Immature natural killer cell (primary cell): Measurements from ENCODE around the gene STX18. TPM values are rescaled to one million over a fixed set of nuclear protein-coding genes. Genes with fewer than 3 reads are reported as not detected.

Source experiments
- DNase-seq, 3 donors: peaks; one replicate each; pipeline ENCODE4 v3.0.0; 2022; ENCODE audit warnings: mixed read lengths in 1 of 3
- H3K27ac Mint-ChIP-seq, 6 donors: one replicate each; pipeline ENCODE4 v1.8.0; 2020; ENCODE audit warnings: mixed read lengths in 6 of 6, mild to moderate bottlenecking in 5 of 6, inconsistent platforms in 4 of 6, moderate library complexity in 3 of 6
- H3K27me3 Mint-ChIP-seq, 3 donors: one replicate each; pipeline ENCODE4 v1.8.0; 2020 to 2021; ENCODE audit warnings: low read depth in 3 of 3, mild to moderate bottlenecking in 3 of 3, mixed read lengths in 3 of 3, moderate library complexity in 3 of 3, inconsistent platforms in 1 of 3
- H3K36me3 Mint-ChIP-seq, 3 donors: one replicate each; pipeline ENCODE4 v1.8.0; 2020; ENCODE audit warnings: mixed read lengths in 3 of 3, inconsistent platforms in 2 of 3, mild to moderate bottlenecking in 2 of 3
- H3K4me1 Mint-ChIP-seq, 2 donors: one replicate each; pipeline ENCODE4 v1.8.0; 2020; ENCODE audit warnings: inconsistent platforms in 2 of 2, mild to moderate bottlenecking in 2 of 2, mixed read lengths in 2 of 2, moderate library complexity in 1 of 2
- H3K4me3 Mint-ChIP-seq, 5 donors: one replicate each; pipeline ENCODE4 v1.8.0; 2020; ENCODE audit warnings: mild to moderate bottlenecking in 5 of 5, mixed read lengths in 5 of 5, inconsistent platforms in 3 of 5, moderate library complexity in 3 of 5
- H3K9me3 Mint-ChIP-seq, 6 donors: one replicate each; pipeline ENCODE4 v1.8.0; 2020; ENCODE audit warnings: mild to moderate bottlenecking in 6 of 6, mixed read lengths in 6 of 6, inconsistent platforms in 4 of 6, moderate library complexity in 3 of 6
- polyA plus RNA-seq, 3 donors: library from polyadenylated mRNA; unstranded; fragments of 300-500 nt; fragmentation: Illumina TruSeq; gene quantifications; one replicate each; pipeline ENCODE4 v1.2.3, GENCODE V29; 2021

Gene STX18
- polyA plus RNA-seq, 3 donors from 2014 or later: 22.5 to 26.6 (median 23.3) TPM

- Mint-ChIP-seq H3K36me3 (peaks cover 34% of the 10 kb centered on the region in 3 donors), H3K4me3 (no peak overlapping the region), H3K27me3 (no peaks in the 10 kb centered on the region), H3K9me3 (no peaks in the 10 kb centered on the region), H3K4me1 (peaks cover 15% of the 10 kb centered on the region in 2 donors), H3K27ac (no peak overlapping the region)
- DNase-seq: no peak
Observed at GRCh38 chr4:4456816-4457578, 84.9 kb downstream of the STX18 start.

GRCh38 chr4:4456351-4456750 lies 85.5 kb downstream of the STX18 start:
- no peaks in the 10 kb centered on the region for H3K27me3 Mint-ChIP-seq
- no peak for DNase-seq
- H3K4me1 Mint-ChIP-seq: peaks cover 8% of the 10 kb centered on the region in 2 donors
- no peaks in the 10 kb centered on the region for H3K9me3 Mint-ChIP-seq
- H3K4me3 Mint-ChIP-seq: no peak overlapping the region
- peaks cover 34 to 39% (median 38%) of the 10 kb centered on the region in 3 donors for H3K36me3 Mint-ChIP-seq
- H3K27ac Mint-ChIP-seq: no peak overlapping the region

GRCh38 chr4:4455210-4455865 lies 86.5 kb downstream of the STX18 start:
- H3K4me3 Mint-ChIP-seq: no peak overlapping the region
- no peak for DNase-seq
- no peaks in the 10 kb centered on the region for H3K9me3 Mint-ChIP-seq
- H3K4me1 Mint-ChIP-seq: peaks cover 0 to 2% of the 10 kb centered on the region in 2 donors
- no peak overlapping the region for H3K27ac Mint-ChIP-seq
- H3K27me3 Mint-ChIP-seq: no peaks in the 10 kb centered on the region
- H3K36me3 Mint-ChIP-seq: peaks cover 34 to 39% (median 38%) of the 10 kb centered on the region in 3 donors

GRCh38 chr4:4446434-4446833 lies 95.4 kb downstream of the STX18 start:
- Mint-ChIP-seq H3K27ac (no peak overlapping the region), H3K27me3 (no peaks in the 10 kb centered on the region)

GRCh38 chr4:4443821-4444220 lies 98.0 kb downstream of the STX18 start:
- H3K27me3 Mint-ChIP-seq: no peaks in the 10 kb centered on the region
- peaks cover 0 to 6% (median 0%) of the 10 kb centered on the region in 3 donors for H3K36me3 Mint-ChIP-seq
- no peak overlapping the region for H3K4me3 Mint-ChIP-seq
- DNase-seq: no peak
- H3K9me3 Mint-ChIP-seq: no peaks in the 10 kb centered on the region
- no peak overlapping the region for H3K27ac Mint-ChIP-seq
- no peaks in the 10 kb centered on the region for H3K4me1 Mint-ChIP-seq

More at GRCh38 chr4:4446434-4446833, 95.4 kb downstream of the STX18 start:
- Mint-ChIP-seq H3K4me1 (no peaks in the 10 kb centered on the region), H3K36me3 (peaks cover 0 to 6% (median 0%) of the 10 kb centered on the region in 3 donors), H3K4me3 (no peak overlapping the region), H3K9me3 (no peaks in the 10 kb centered on the region)
- DNase-seq: no peak

GRCh38 chr4:4440333-4441061 lies 101.4 kb downstream of the STX18 start:
- Mint-ChIP-seq H3K36me3 (peaks cover 0 to 17% (median 3%) of the 10 kb centered on the region in 3 donors), H3K9me3 (no peaks in the 10 kb centered on the region), H3K4me3 (no peak overlapping the region), H3K27ac (no peak overlapping the region), H3K27me3 (no peaks in the 10 kb centered on the region), H3K4me1 (no peaks in the 10 kb centered on the region)
- DNase-seq: no peak

- Mint-ChIP-seq H3K36me3 (peaks cover 0 to 19% (median 6%) of the 10 kb centered on the region in 3 donors), H3K4me3 (no peak overlapping the region), H3K9me3 (no peaks in the 10 kb centered on the region), H3K4me1 (no peaks in the 10 kb centered on the region), H3K27ac (no peak overlapping the region), H3K27me3 (no peaks in the 10 kb centered on the region)
- DNase-seq: no peak
Observed at GRCh38 chr4:4439782-4440181, 102.1 kb downstream of the STX18 start.

GRCh38 chr4:4438891-4439290 lies 103.0 kb downstream of the STX18 start:
- H3K27me3 Mint-ChIP-seq: no peaks in the 10 kb centered on the region
- no peak overlapping the region for H3K27ac Mint-ChIP-seq
- no peaks in the 10 kb centered on the region for H3K4me1 Mint-ChIP-seq
- DNase-seq: no peak
- H3K36me3 Mint-ChIP-seq: peaks cover 0 to 19% (median 7%) of the 10 kb centered on the region in 3 donors
- no peak overlapping the region for H3K4me3 Mint-ChIP-seq
- H3K9me3 Mint-ChIP-seq: no peaks in the 10 kb centered on the region

- H3K36me3 Mint-ChIP-seq: peaks cover 0 to 23% (median 10%) of the 10 kb centered on the region in 3 donors
- H3K9me3 Mint-ChIP-seq: no peaks in the 10 kb centered on the region
- no peaks in the 10 kb centered on the region for H3K27me3 Mint-ChIP-seq
- DNase-seq: no peak
- H3K27ac Mint-ChIP-seq: no peak overlapping the region
- H3K4me3 Mint-ChIP-seq: no peak overlapping the region
- no peaks in the 10 kb centered on the region for H3K4me1 Mint-ChIP-seq
Observed at GRCh38 chr4:4437798-4438470, 103.9 kb downstream of the STX18 start.

- DNase-seq: no peak
- no peaks in the 10 kb centered on the region for H3K4me1 Mint-ChIP-seq
- H3K9me3 Mint-ChIP-seq: no peaks in the 10 kb centered on the region
- H3K27me3 Mint-ChIP-seq: peaks cover 0 to 3% (median 0%) of the 10 kb centered on the region in 3 donors
- peaks cover 0 to 19% (median 10%) of the 10 kb centered on the region in 3 donors for H3K36me3 Mint-ChIP-seq
- no peak overlapping the region for H3K4me3 Mint-ChIP-seq
- H3K27ac Mint-ChIP-seq: no peak overlapping the region
Observed at GRCh38 chr4:4436244-4436823, 105.5 kb downstream of the STX18 start.

- Mint-ChIP-seq H3K36me3 (peaks cover 0 to 22% (median 10%) of the 10 kb centered on the region in 3 donors), H3K27me3 (peaks cover 0 to 3% (median 0%) of the 10 kb centered on the region in 3 donors), H3K4me1 (peaks cover 0 to 3% of the 10 kb centered on the region in 2 donors), H3K9me3 (no peaks in the 10 kb centered on the region), H3K27ac (no peak overlapping the region), H3K4me3 (no peak overlapping the region)
- no peak for DNase-seq
Observed at GRCh38 chr4:4433941-4434340, 107.9 kb downstream of the STX18 start.

GRCh38 chr4:4432341-4433125 lies 109.3 kb downstream of the STX18 start:
- Mint-ChIP-seq H3K27me3 (peaks cover 0 to 3% (median 0%) of the 10 kb centered on the region in 3 donors), H3K4me1 (peaks cover 0 to 3% of the 10 kb centered on the region in 2 donors), H3K4me3 (no peak overlapping the region), H3K27ac (no peak overlapping the region), H3K9me3 (no peaks in the 10 kb centered on the region), H3K36me3 (peaks cover 0 to 18% (median 13%) of the 10 kb centered on the region in 3 donors)
- no peak for DNase-seq
